ENCODE measurements around the gene CHST7. TPM values are rescaled to one million over a fixed set of nuclear protein-coding genes. Genes with fewer than 3 reads are reported as not detected.
"Not testable (repeated sequence)": the region's sequence is repeated elsewhere in the genome, so short reads cannot be mapped to it uniquely, and the experiment has no call there.

Gene CHST7, protein sequence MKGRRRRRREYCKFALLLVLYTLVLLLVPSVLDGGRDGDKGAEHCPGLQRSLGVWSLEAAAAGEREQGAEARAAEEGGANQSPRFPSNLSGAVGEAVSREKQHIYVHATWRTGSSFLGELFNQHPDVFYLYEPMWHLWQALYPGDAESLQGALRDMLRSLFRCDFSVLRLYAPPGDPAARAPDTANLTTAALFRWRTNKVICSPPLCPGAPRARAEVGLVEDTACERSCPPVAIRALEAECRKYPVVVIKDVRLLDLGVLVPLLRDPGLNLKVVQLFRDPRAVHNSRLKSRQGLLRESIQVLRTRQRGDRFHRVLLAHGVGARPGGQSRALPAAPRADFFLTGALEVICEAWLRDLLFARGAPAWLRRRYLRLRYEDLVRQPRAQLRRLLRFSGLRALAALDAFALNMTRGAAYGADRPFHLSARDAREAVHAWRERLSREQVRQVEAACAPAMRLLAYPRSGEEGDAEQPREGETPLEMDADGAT
- total RNA-seq (2.6 and 2.7 TPM in 2 replicates), polyA plus RNA-seq (1.2 and 1.3 TPM in 2 replicates), polyA minus RNA-seq (6.6 and 6.9 TPM in 2 replicates)
- total RNA-seq (2013): 1.6 TPM

- Histone ChIP-seq H3K79me2 (ENCODE audit: control insufficient read depth, insufficient read depth, low read length) (no peaks in the 10 kb centered on the region), H3K27ac (ENCODE audit: low read length in 2 of 2) (peak within 1 kb of the TSS; percentile 22 to 48), H3K27me3 (replicated peaks in 1 of 4; ENCODE audit: control extremely low read depth in 1 of 4, control insufficient read depth in 3 of 4, insufficient read depth in 4 of 4, low read length in 3 of 4) (peaks cover 0 to 5% (median 0%) of the 10 kb centered on the region in 4 experiments), H3K9ac (ENCODE audit: low read length) (peak within 1 kb of the TSS; percentile 51), H3K4me1 (ENCODE audit: control insufficient read depth in 2 of 2, insufficient read depth in 2 of 2, low read length in 2 of 2) (peaks cover 17 to 35% of the 10 kb centered on the region in 2 donors), H3K9me3 (ENCODE audit: control extremely low read depth in 1 of 3, control insufficient read depth in 2 of 3, insufficient read depth in 1 of 3, low read length in 2 of 3) (no peaks in the 10 kb centered on the region), H4K20me1 (ENCODE audit: control insufficient read depth, insufficient read depth, low read length, poor library complexity, severe bottlenecking) (no peaks in the 10 kb centered on the region), H3K4me3 (ENCODE audit: control extremely low read depth in 1 of 5, extremely low read depth in 1 of 5, insufficient read depth in 1 of 5, low read depth in 2 of 5, low read length in 4 of 5) (peak within 1 kb of the TSS; percentile 33 to 64 (median 57)), H2AFZ (ENCODE audit: insufficient read depth, low read depth, low read length, poor library complexity, severe bottlenecking) (peak within 1 kb of the TSS; percentile 81), H3K36me3 (replicated peaks in 1 of 2; ENCODE audit: control extremely low read depth in 1 of 2, control insufficient read depth in 1 of 2, extremely low read depth in 1 of 2, insufficient read depth in 2 of 2, low read length in 1 of 2) (no peaks in the 10 kb centered on the region), H3K4me2 (replicated peaks; ENCODE audit: low read depth, low read length, poor library complexity, severe bottlenecking) (peak within 1 kb of the TSS; percentile 68)
- CTCF ChIA-PET: interaction anchor here (1.0 to 2.3 kb wide), 4 partner anchors 11 to 192 kb away, joined by 3 to 14 read pairs (median 8); no protein-coding TSS in a partner anchor
- peak; percentile 74 for ATAC-seq (ENCODE audit: low read depth)
- intact Hi-C loops (cut with micrococcal nuclease): loop anchor here (2.0 to 5.0 kb wide), 2 partner anchors 54 to 457 kb away; no protein-coding TSS in a partner anchor
- peak; percentile 68 for DNase-seq
- Mint-ChIP-seq H3K27me3 (no peaks in the 10 kb centered on the region), H3K4me1 (peaks cover 37% of the 10 kb centered on the region), H3K27ac (peak within 1 kb of the TSS; percentile 89), H3K4me3 (peak within 1 kb of the TSS; percentile 82), H3K9me3 (ENCODE audit: insufficient read depth) (no peaks in the 10 kb centered on the region)
- TF ChIP-seq, protein P1, sequence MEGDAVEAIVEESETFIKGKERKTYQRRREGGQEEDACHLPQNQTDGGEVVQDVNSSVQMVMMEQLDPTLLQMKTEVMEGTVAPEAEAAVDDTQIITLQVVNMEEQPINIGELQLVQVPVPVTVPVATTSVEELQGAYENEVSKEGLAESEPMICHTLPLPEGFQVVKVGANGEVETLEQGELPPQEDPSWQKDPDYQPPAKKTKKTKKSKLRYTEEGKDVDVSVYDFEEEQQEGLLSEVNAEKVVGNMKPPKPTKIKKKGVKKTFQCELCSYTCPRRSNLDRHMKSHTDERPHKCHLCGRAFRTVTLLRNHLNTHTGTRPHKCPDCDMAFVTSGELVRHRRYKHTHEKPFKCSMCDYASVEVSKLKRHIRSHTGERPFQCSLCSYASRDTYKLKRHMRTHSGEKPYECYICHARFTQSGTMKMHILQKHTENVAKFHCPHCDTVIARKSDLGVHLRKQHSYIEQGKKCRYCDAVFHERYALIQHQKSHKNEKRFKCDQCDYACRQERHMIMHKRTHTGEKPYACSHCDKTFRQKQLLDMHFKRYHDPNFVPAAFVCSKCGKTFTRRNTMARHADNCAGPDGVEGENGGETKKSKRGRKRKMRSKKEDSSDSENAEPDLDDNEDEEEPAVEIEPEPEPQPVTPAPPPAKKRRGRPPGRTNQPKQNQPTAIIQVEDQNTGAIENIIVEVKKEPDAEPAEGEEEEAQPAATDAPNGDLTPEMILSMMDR (IDR thresholded peaks at IDR 0.05): no peak
- no peak for TF ChIP-seq EZH2 (IDR thresholded peaks at IDR 0.05; ENCODE audit: borderline replicate concordance, insufficient read depth, low read depth, low read length, poor library complexity, severe bottlenecking)
- POLR2A ChIA-PET: interaction anchor here (0.8 kb wide), 1 partner anchor 494 kb away, joined by 3 read pairs; no protein-coding TSS in a partner anchor
- WGBS (ENCODE audit: insufficient coverage): under 1% methylated on average over 30 of the region's 35 CpGs
Observed at GRCh38 chrX:46573331-46573891, at the start of gene CHST7. CHST7 (plus strand) TSS chrX:46573765; CDS start chrX:46573932, 167 bp downstream.

DNA sequence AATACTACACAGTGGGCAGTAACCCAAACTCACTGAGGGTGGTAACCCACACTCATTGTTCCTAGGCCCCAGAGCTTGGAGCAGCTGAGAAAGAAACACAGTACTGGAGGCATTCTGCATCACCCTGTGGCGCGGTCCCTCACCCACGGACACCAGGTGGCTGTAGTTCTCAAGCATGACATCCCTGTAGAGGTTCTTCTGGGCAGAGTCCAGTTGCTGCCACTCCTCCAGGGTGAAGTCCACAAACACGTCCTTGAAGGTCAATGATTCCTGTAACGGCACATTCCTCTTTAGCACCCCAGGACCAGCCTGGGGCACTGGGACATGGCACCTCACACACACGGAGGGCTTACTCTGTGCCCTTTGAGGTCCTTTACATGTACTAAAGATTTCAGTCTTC, 44.9 kb upstream of the CHST7 start:
- POLR2A ChIA-PET; H3K4me3 Mint-ChIP-seq; intact Hi-C loops (cut with micrococcal nuclease); H4K20me1 ChIP-seq (ENCODE audit: control insufficient read depth, insufficient read depth, low read length, poor library complexity, severe bottlenecking); H3K4me1 Mint-ChIP-seq; H3K4me1 ChIP-seq (ENCODE audit: control insufficient read depth in 2 of 2, insufficient read depth in 2 of 2, low read length in 2 of 2); H2AFZ ChIP-seq (ENCODE audit: insufficient read depth, low read depth, low read length, poor library complexity, severe bottlenecking); H3K4me2 ChIP-seq (replicated peaks; ENCODE audit: low read depth, low read length, poor library complexity, severe bottlenecking); H3K9me3 Mint-ChIP-seq (ENCODE audit: insufficient read depth); DNase-seq; H3K27me3 Mint-ChIP-seq; H3K79me2 ChIP-seq (ENCODE audit: control insufficient read depth, insufficient read depth, low read length); H3K27ac ChIP-seq (ENCODE audit: low read length in 2 of 2); CTCF ChIA-PET; ATAC-seq (ENCODE audit: low read depth); H3K4me3 ChIP-seq (ENCODE audit: control extremely low read depth in 1 of 5, extremely low read depth in 1 of 5, insufficient read depth in 1 of 5, low read depth in 2 of 5, low read length in 4 of 5); H3K9ac ChIP-seq (ENCODE audit: low read length); H3K27me3 ChIP-seq (replicated peaks in 1 of 4; ENCODE audit: control extremely low read depth in 1 of 4, control insufficient read depth in 3 of 4, insufficient read depth in 4 of 4, low read length in 3 of 4); H3K36me3 ChIP-seq (replicated peaks in 1 of 2; ENCODE audit: control extremely low read depth in 1 of 2, control insufficient read depth in 1 of 2, extremely low read depth in 1 of 2, insufficient read depth in 2 of 2, low read length in 1 of 2); H3K27ac Mint-ChIP-seq; H3K9me3 ChIP-seq (ENCODE audit: control extremely low read depth in 1 of 3, control insufficient read depth in 2 of 3, insufficient read depth in 1 of 3, low read length in 2 of 3): not testable (repeated sequence)
- no CpG with 5 or more reads among the region's 6 CpGs for WGBS (ENCODE audit: insufficient coverage)

DNA sequence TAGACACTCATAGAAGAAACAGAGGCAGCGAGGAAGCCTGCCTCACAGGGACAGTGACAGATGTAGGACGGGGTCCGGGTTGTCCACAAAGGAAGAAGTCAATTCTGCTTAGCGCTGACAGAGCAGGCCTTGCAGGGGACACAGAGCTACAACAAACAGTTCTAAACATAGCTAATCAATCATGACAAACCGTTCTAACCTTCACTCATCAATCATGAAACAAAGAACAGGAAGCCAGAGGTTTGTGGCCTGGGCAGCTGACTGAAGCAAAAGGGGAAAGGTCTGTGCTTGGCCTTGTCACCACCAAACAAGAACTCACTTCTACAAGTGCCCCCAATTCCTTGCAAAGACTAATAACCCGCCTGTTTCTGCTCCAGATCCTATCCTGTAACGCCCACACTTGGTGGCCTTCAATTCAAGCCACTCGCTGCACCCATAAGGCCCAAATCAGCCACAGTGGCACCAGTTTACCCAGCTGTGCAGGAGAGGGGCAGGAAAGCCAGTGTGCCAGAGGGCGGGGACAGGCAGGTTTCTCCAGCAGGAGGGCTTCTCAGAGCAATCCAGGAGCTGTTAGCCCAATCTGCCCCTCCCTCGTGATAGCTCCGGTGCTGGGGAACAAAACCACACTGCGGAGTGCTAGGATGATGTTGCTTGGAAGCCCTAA, 43.7 kb upstream of the CHST7 start:
- H3K4me3 ChIP-seq (ENCODE audit: control extremely low read depth in 1 of 5, extremely low read depth in 1 of 5, insufficient read depth in 1 of 5, low read depth in 2 of 5, low read length in 4 of 5); H3K36me3 ChIP-seq (replicated peaks in 1 of 2; ENCODE audit: control extremely low read depth in 1 of 2, control insufficient read depth in 1 of 2, extremely low read depth in 1 of 2, insufficient read depth in 2 of 2, low read length in 1 of 2); H3K27me3 Mint-ChIP-seq; H3K27ac ChIP-seq (ENCODE audit: low read length in 2 of 2); CTCF ChIA-PET; H3K4me1 ChIP-seq (ENCODE audit: control insufficient read depth in 2 of 2, insufficient read depth in 2 of 2, low read length in 2 of 2); H3K9ac ChIP-seq (ENCODE audit: low read length); H2AFZ ChIP-seq (ENCODE audit: insufficient read depth, low read depth, low read length, poor library complexity, severe bottlenecking); H3K79me2 ChIP-seq (ENCODE audit: control insufficient read depth, insufficient read depth, low read length); H3K27ac Mint-ChIP-seq; intact Hi-C loops (cut with micrococcal nuclease); POLR2A ChIA-PET; H3K4me2 ChIP-seq (replicated peaks; ENCODE audit: low read depth, low read length, poor library complexity, severe bottlenecking); H3K9me3 ChIP-seq (ENCODE audit: control extremely low read depth in 1 of 3, control insufficient read depth in 2 of 3, insufficient read depth in 1 of 3, low read length in 2 of 3); H3K27me3 ChIP-seq (replicated peaks in 1 of 4; ENCODE audit: control extremely low read depth in 1 of 4, control insufficient read depth in 3 of 4, insufficient read depth in 4 of 4, low read length in 3 of 4); H3K4me1 Mint-ChIP-seq; H3K4me3 Mint-ChIP-seq; H3K9me3 Mint-ChIP-seq (ENCODE audit: insufficient read depth); ATAC-seq (ENCODE audit: low read depth); DNase-seq; H4K20me1 ChIP-seq (ENCODE audit: control insufficient read depth, insufficient read depth, low read length, poor library complexity, severe bottlenecking): not testable (repeated sequence)
- 37% methylated on average over 5 of the region's 12 CpGs for WGBS (ENCODE audit: insufficient coverage)
